ENCODE measurements around the gene ATG4A.

The ATG4A gene, protein sequence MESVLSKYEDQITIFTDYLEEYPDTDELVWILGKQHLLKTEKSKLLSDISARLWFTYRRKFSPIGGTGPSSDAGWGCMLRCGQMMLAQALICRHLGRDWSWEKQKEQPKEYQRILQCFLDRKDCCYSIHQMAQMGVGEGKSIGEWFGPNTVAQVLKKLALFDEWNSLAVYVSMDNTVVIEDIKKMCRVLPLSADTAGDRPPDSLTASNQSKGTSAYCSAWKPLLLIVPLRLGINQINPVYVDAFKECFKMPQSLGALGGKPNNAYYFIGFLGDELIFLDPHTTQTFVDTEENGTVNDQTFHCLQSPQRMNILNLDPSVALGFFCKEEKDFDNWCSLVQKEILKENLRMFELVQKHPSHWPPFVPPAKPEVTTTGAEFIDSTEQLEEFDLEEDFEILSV

DNA sequence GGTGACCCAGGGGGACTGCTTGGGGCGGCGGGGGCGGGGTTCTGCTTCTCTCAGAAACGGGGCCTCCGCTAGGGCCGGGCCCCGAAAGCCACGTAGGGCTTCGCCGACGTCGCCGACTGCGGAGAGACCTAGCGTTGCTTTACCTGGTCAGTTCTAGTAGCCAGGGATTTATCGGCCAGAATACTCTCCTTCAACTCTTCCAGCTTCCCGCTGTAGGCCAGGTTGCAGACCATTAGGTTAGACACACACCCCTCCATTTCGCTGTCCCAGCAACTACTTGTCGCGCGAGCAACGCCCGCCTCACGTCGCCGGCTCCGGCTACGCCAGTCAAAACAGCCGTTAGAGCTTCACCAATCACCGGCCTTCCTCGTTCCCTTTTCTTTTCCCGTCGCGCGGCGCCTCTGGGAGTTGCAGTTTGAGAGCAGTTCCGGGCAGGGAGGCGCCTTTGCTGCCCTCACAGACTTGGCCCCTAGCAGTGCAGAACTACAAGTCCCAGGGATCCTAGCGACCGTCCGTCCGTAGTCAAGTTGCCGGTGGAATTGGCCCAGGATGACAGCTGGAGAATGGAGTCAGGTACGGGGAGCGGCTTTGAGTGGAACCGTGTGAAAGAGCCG lies at the start of gene ATG4A, which contains the start of gene PSMD10:
Gene ATG4A, plus strand, starts transcription at position 515 of the 614 bp plus-strand sequence. Its CDS starts 49 bp downstream, at position 564.
Gene PSMD10, minus strand, starts transcription at position 279 of the 614 bp plus-strand sequence. Its CDS starts 22 bp downstream, at position 257.
- peaks cover 16% of the 10 kb centered on the region for H3K36me3 ChIP-seq
- H3K27ac ChIP-seq: peak within 1 kb of the TSS; percentile 83
- TF ChIP-seq, protein P1, sequence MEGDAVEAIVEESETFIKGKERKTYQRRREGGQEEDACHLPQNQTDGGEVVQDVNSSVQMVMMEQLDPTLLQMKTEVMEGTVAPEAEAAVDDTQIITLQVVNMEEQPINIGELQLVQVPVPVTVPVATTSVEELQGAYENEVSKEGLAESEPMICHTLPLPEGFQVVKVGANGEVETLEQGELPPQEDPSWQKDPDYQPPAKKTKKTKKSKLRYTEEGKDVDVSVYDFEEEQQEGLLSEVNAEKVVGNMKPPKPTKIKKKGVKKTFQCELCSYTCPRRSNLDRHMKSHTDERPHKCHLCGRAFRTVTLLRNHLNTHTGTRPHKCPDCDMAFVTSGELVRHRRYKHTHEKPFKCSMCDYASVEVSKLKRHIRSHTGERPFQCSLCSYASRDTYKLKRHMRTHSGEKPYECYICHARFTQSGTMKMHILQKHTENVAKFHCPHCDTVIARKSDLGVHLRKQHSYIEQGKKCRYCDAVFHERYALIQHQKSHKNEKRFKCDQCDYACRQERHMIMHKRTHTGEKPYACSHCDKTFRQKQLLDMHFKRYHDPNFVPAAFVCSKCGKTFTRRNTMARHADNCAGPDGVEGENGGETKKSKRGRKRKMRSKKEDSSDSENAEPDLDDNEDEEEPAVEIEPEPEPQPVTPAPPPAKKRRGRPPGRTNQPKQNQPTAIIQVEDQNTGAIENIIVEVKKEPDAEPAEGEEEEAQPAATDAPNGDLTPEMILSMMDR (IDR thresholded peaks at IDR 0.05): peak; percentile 48
- H3K9me3 ChIP-seq: no peaks in the 10 kb centered on the region
- H3K4me1 ChIP-seq (ENCODE audit: control insufficient read depth in 1 of 2, insufficient read depth in 1 of 2, low read depth in 1 of 2, low read length in 1 of 2): peaks cover 13 to 17% of the 10 kb centered on the region in 2 experiments
- H3K4me3 ChIP-seq (ENCODE audit: low read depth in 1 of 2, low read length in 1 of 2): peak within 1 kb of the TSS; percentile 70 to 71
- H3K27me3 ChIP-seq: no peaks in the 10 kb centered on the region

DNA sequence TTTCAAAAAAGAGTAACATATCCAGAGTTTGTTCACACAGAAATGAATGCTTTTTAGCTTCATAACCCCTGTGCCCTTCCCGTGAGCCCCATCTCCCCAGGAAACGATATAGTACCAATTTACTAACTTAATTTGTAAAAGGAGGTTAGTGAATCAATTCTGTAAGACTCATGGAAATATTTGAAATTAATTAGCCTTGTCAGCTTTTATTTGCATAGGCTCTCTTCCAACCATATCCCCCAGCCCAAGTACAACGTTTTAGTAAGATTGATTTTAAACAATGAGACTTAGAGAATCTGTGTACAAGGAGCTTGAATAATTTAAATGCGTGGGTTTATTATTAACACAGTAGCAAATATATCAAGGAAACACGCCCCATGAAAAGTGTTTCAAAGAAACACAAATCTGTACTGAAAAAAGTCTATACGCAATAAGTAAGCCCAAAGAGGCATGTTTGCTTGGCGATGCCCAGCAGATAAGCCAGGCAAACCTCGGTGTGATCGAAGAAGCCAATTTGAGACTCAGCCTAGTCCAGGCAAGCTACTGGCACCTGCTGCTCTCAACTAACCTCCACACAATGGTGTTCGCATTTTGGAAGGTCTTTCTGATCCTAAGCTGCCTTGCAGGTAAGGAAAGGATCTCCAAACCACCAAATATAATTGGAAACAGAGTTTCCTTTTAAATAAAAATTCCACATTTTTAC lies 46.9 kb upstream of the ATG4A start, which contains the start of gene VSIG1:
Gene VSIG1, plus strand, starts transcription at position 512 of the 703 bp plus-strand sequence. Its CDS starts 66 bp downstream, at position 578.
- Histone ChIP-seq H3K4me1 (ENCODE audit: control insufficient read depth in 1 of 2, insufficient read depth in 1 of 2, low read depth in 1 of 2, low read length in 1 of 2) (peaks cover 0 to 10% of the 10 kb centered on the region in 2 experiments), H3K27ac (no peak within 1 kb of the TSS), H3K36me3 (no peaks in the 10 kb centered on the region), H3K4me3 (ENCODE audit: low read depth in 1 of 2, low read length in 1 of 2) (no peak within 1 kb of the TSS), H3K9me3 (no peaks in the 10 kb centered on the region), H3K27me3 (no peaks in the 10 kb centered on the region)
- TF ChIP-seq, protein P1 (IDR thresholded peaks at IDR 0.05): no peak

DNA sequence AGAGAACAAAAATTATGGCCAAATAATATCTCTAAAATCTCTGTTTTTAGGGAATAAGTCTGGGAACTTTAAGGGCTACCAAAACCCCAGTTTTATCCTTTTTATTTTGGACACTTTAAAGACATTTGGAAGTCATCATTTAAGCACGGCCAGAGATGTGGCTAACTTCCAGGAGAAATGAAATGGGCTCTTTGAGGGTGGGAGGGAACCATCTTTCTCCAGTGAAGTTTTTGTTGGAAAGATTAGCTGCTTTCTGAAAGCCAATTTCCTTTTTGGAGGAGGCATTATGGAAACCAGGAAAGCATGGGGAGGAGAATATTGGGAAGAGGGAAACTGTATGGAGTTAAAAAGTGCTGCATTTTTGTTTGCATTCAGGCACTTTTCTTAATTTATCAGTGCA lies 41.9 kb upstream of the ATG4A start:
- TF ChIP-seq, protein P1 (IDR thresholded peaks at IDR 0.05): no peak
- Histone ChIP-seq H3K27ac (peak overlapping the region; percentile 74), H3K9me3 (no peaks in the 10 kb centered on the region), H3K4me3 (ENCODE audit: low read depth in 1 of 2, low read length in 1 of 2) (no peak overlapping the region), H3K4me1 (ENCODE audit: control insufficient read depth in 1 of 2, insufficient read depth in 1 of 2, low read depth in 1 of 2, low read length in 1 of 2) (peaks cover 0 to 24% of the 10 kb centered on the region in 2 experiments), H3K27me3 (no peaks in the 10 kb centered on the region), H3K36me3 (no peaks in the 10 kb centered on the region)

DNA sequence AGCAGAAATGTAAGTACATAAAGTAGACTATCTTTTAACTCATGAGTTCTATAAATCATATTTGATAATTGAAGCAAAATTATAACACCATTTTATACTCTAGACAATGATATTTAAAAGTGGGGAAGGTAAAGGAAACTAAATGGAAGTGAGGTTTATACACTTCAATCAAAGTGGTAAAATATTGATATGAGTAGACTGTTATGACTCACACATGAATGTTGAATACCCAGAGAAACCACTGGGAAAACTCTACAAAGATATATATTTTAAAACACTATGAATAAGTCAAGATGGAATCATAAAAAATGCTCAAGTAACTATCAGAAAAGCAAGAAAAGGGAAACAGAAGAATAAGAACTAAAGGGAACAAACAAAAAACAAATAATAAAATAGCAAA lies 38.4 kb upstream of the ATG4A start:
- TF ChIP-seq, protein P1 (IDR thresholded peaks at IDR 0.05): no peak
- no peak overlapping the region for H3K27ac ChIP-seq
- no peaks in the 10 kb centered on the region for H3K27me3 ChIP-seq
- no peak overlapping the region for H3K4me3 ChIP-seq (ENCODE audit: low read depth in 1 of 2, low read length in 1 of 2)
- no peaks in the 10 kb centered on the region for H3K9me3 ChIP-seq
- H3K4me1 ChIP-seq (ENCODE audit: control insufficient read depth in 1 of 2, insufficient read depth in 1 of 2, low read depth in 1 of 2, low read length in 1 of 2): peaks cover 0 to 24% of the 10 kb centered on the region in 2 experiments
- no peaks in the 10 kb centered on the region for H3K36me3 ChIP-seq

- no peaks in the 10 kb centered on the region for H3K36me3 ChIP-seq
- peaks cover 0 to 6% of the 10 kb centered on the region in 2 experiments for H3K4me1 ChIP-seq (ENCODE audit: control insufficient read depth in 1 of 2, insufficient read depth in 1 of 2, low read depth in 1 of 2, low read length in 1 of 2)
- no peak overlapping the region for H3K27ac ChIP-seq
- H3K9me3 ChIP-seq: no peaks in the 10 kb centered on the region
- no peaks in the 10 kb centered on the region for H3K27me3 ChIP-seq
- no peak overlapping the region for H3K4me3 ChIP-seq (ENCODE audit: low read depth in 1 of 2, low read length in 1 of 2)
- TF ChIP-seq, protein P1 (IDR thresholded peaks at IDR 0.05): no peak
Observed at GRCh38 chrX:108055546-108055945, 36.0 kb upstream of the ATG4A start.
